GM18508 (cell line): ENCODE measurements around the gene UGT2B7.

Source experiments
- ATAC-seq: cut with Tn5 transposase; IDR thresholded peaks from one replicate; pipeline ENCODE4 v1.9.1; 2021; ENCODE audit warnings: moderate number of reproducible peaks; ENCODE audit not compliant: insufficient read depth, unreplicated experiment

UGT2B7 gene

GRCh38 chr4:69147334-69147733 is 51.1 kb downstream of the UGT2B7 start:
- ATAC-seq: no peak

GRCh38 chr4:69154021-69154420 is 57.7 kb downstream of the UGT2B7 start:
- ATAC-seq: no peak

- no peak for ATAC-seq
Observed at GRCh38 chr4:69156913-69157312, 60.6 kb downstream of the UGT2B7 start.
